Common myeloid progenitor, CD34-positive (primary cell): ENCODE measurements around the gene CST4.

Source experiments
- CTCF ChIA-PET: fragments of 350-600 bp; sonication (Branson Sonifier 250); formaldehyde crosslinking; loops from one replicate; lab custom pipeline; 2021; ENCODE audit warnings: antibody characterized with exemption; lab: Charles Lee
- POLR2A ChIA-PET: fragments of 350-600 bp; sonication (Branson Sonifier 250); formaldehyde crosslinking; loops from one replicate; lab custom pipeline; 2021; ENCODE audit warnings: antibody characterized with exemption; lab: Charles Lee
- DNase-seq, 3 donors: peaks; one replicate each; pipeline versions ENCODE4 v3.0.0 to v3.0.0-alpha.2; 2013
- H3K27ac ChIP-seq, 2 experiments: 1 replicate in 1 of 2; 2 replicates in 1 of 2; pipeline ENCODE4 v1.7.0; 2013; ENCODE audit warnings: inconsistent platforms in 2 of 2, low read length in 2 of 2, mild to moderate bottlenecking in 2 of 2, low read depth in 1 of 2, moderate library complexity in 1 of 2; ENCODE audit not compliant: severe bottlenecking in 2 of 2, insufficient read depth in 1 of 2, poor library complexity in 1 of 2
- H3K27me3 ChIP-seq, 5 experiments: replicated peaks in 2 of 5; 1 replicate in 3 of 5; 2 replicates in 2 of 5; pipeline versions ENCODE4 v1.6.1 to v1.7.0; 2013; ENCODE audit warnings: low read length in 4 of 5, mild to moderate bottlenecking in 2 of 5, moderate library complexity in 2 of 5, inconsistent platforms in 1 of 5; ENCODE audit not compliant: insufficient read depth in 5 of 5, control insufficient read depth in 4 of 5
- H3K36me3 ChIP-seq, 4 experiments: 1 replicate in 2 of 4; 2 replicates in 2 of 4; pipeline versions ENCODE4 v1.6.1 to v1.7.0; 2013; ENCODE audit warnings: low read length in 3 of 4, control low read depth in 1 of 4, mild to moderate bottlenecking in 1 of 4; ENCODE audit not compliant: control insufficient read depth in 4 of 4, insufficient read depth in 4 of 4
- H3K4me1 ChIP-seq, 4 experiments: 1 replicate in 3 of 4; 2 replicates in 1 of 4; pipeline versions ENCODE4 v1.6.1 to v1.7.1; 2013; ENCODE audit warnings: low read length in 3 of 4, mild to moderate bottlenecking in 3 of 4, control low read depth in 1 of 4, inconsistent platforms in 1 of 4, moderate library complexity in 1 of 4; ENCODE audit not compliant: control insufficient read depth in 4 of 4, insufficient read depth in 4 of 4; ENCODE audit errors: control extremely low read depth in 1 of 4
- H3K4me3 ChIP-seq, 7 experiments: 1 replicate in 4 of 7; 2 replicates in 3 of 7; pipeline versions ENCODE4 v1.5.1 to v1.7.0; 2013; ENCODE audit warnings: mild to moderate bottlenecking in 7 of 7, low read length in 6 of 7, moderate library complexity in 6 of 7, inconsistent platforms in 2 of 7, low read depth in 2 of 7, control low read depth in 1 of 7; ENCODE audit not compliant: insufficient read depth in 4 of 7, control insufficient read depth in 1 of 7; ENCODE audit errors: extremely low read depth in 1 of 7
- H3K9me3 ChIP-seq, 5 experiments: 1 replicate in 4 of 5; 2 replicates in 1 of 5; pipeline versions ENCODE4 v1.6.1 to v1.7.1; 2013; ENCODE audit warnings: low read length in 4 of 5, mild to moderate bottlenecking in 2 of 5, inconsistent platforms in 1 of 5, low read depth in 1 of 5, moderate library complexity in 1 of 5; ENCODE audit not compliant: control insufficient read depth in 4 of 5, insufficient read depth in 2 of 5; ENCODE audit errors: control extremely low read depth in 1 of 5
- WGBS: methylation state at CpG from one replicate; pipeline ENCODE4 v1.1.5; 2013; ENCODE audit not compliant: insufficient coverage; 5-methylcytosine and 5-hydroxymethylcytosine counted together

The CST4 gene

GRCh38 chr20:23658336-23658735, 30.5 kb downstream of the CST4 start:
- CTCF ChIA-PET = no interaction called here
- Histone ChIP-seq H3K9me3 (no peaks in the 10 kb centered on the region), H3K4me1 (peaks cover 0 to 31% (median 23%) of the 10 kb centered on the region in 4 experiments), H3K36me3 (no peaks in the 10 kb centered on the region), H3K27ac (no peak overlapping the region), H3K27me3 (no peaks in the 10 kb centered on the region), H3K4me3 (no peak overlapping the region)
- no CpG with 5 or more reads among the region's 2 CpGs for WGBS
- POLR2A ChIA-PET = no interaction called here
- no peak for DNase-seq

DNA sequence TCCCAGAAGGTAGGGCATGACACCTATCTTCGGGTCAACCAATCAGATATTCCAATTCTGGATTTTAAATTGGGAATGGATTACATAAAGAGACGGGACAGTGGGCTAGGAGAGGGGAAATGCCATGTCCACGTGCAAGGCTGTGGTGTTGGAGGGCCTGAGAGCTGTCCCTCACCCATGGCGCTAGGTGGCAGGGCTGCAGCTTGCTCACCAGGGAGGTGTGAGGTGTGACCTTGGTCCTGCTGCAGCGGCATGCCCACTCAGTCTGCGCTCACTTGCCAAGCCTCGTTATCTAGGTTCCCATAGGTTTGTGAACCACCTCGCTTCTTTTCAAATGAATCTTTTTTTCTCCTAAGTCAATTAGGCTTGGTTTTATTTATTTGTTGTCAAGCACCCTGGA, 31.6 kb downstream of the CST4 start:
- ChIA-PET CTCF (interaction anchor here (1.8 kb wide), 1 partner anchor 11 kb away, joined by 5 read pairs; no protein-coding TSS in a partner anchor), POLR2A (no interaction called here)
- 86% methylated on average over 8 of the region's 8 CpGs for WGBS

DNA sequence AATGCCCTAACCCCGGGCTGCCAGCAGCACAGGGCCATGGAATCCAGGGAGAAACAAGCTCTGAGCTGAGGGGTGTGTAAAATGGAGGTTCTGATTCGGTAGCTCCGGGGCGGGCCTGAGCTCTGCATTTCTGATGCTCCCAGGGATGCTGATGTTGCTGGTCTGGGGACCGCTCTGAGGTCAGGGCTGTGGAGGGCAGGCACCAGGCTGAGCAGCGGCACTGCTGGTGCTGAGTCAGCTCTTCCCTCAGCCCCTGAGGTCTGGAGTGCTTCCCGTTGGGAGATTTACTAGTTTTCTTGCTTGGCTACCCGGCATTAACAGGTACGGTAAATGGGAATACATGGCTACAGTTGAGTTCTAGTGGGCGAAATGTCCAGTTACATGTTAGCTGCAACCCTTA, 32.5 kb downstream of the CST4 start:
- DNase-seq = no peak
- POLR2A ChIA-PET = no interaction called here
- WGBS = 57% methylated on average over 9 of the region's 10 CpGs
- CTCF ChIA-PET = interaction anchor here (1.8 kb wide), 1 partner anchor 12 kb away, joined by 5 read pairs; no protein-coding TSS in a partner anchor
- Histone ChIP-seq H3K4me3 (peak overlapping the region in 1 of 7 experiments; percentile 19), H3K27ac (no peak overlapping the region), H3K4me1 (peaks cover 0 to 31% (median 23%) of the 10 kb centered on the region in 4 experiments), H3K9me3 (no peaks in the 10 kb centered on the region), H3K27me3 (no peaks in the 10 kb centered on the region), H3K36me3 (no peaks in the 10 kb centered on the region)

More for the DNA sequence above, 31.6 kb downstream of the CST4 start:
- Histone ChIP-seq H3K4me1 (peaks cover 0 to 31% (median 23%) of the 10 kb centered on the region in 4 experiments), H3K27me3 (no peaks in the 10 kb centered on the region), H3K9me3 (no peaks in the 10 kb centered on the region), H3K27ac (no peak overlapping the region), H3K36me3 (no peaks in the 10 kb centered on the region), H3K4me3 (no peak overlapping the region)
- DNase-seq = no peak

GRCh38 chr20:23655491-23656211, 33.2 kb downstream of the CST4 start:
- Histone ChIP-seq H3K27me3 (no peaks in the 10 kb centered on the region), H3K36me3 (no peaks in the 10 kb centered on the region), H3K9me3 (no peaks in the 10 kb centered on the region), H3K4me3 (peak overlapping the region in 2 of 7 experiments; percentile 19 to 24), H3K27ac (no peak overlapping the region), H3K4me1 (peaks cover 0 to 31% (median 23%) of the 10 kb centered on the region in 4 experiments)
- ChIA-PET CTCF (interaction anchor here (1.8 kb wide), 1 partner anchor 13 kb away, joined by 5 read pairs; no protein-coding TSS in a partner anchor), POLR2A (no interaction called here)
- DNase-seq = peak; percentile 46 to 70 (median 66)
- WGBS = 21% methylated on average over 21 of the region's 23 CpGs

DNA sequence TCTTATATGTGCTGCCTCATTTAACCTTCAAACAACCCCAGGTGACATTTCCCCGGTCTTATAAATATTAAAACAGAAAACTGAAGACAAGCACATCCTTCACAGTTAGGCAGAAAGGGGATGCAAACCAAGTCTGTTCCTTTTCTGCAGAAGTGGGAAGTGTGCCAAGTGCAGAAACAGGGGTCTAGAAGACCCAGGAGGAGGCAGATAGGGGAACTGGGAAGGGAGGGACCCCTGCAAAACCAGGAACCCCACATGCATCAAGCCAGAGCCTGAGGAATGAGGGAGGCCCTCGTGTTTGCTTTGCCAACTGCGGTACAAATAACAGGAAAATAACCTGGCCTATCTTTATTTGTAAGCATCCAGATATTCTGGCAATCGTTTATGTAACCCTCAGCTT, 34.1 kb downstream of the CST4 start:
- Histone ChIP-seq H3K27ac (no peak overlapping the region), H3K4me1 (peaks cover 0 to 31% (median 23%) of the 10 kb centered on the region in 4 experiments), H3K36me3 (no peaks in the 10 kb centered on the region), H3K9me3 (no peaks in the 10 kb centered on the region), H3K4me3 (no peak overlapping the region), H3K27me3 (no peaks in the 10 kb centered on the region)
- ChIA-PET CTCF (no interaction called here), POLR2A (no interaction called here)
- 43% methylated on average over 4 of the region's 4 CpGs for WGBS
- DNase-seq = peak in 2 of 3 donors; percentile 23 to 24

GRCh38 chr20:23654000-23654399, 34.8 kb downstream of the CST4 start:
- Histone ChIP-seq H3K27ac (no peak overlapping the region), H3K27me3 (no peaks in the 10 kb centered on the region), H3K4me3 (no peak overlapping the region), H3K36me3 (no peaks in the 10 kb centered on the region), H3K9me3 (no peaks in the 10 kb centered on the region), H3K4me1 (peaks cover 0 to 31% (median 23%) of the 10 kb centered on the region in 4 experiments)
- ChIA-PET CTCF (interaction anchor here (1.3 kb wide), 1 partner anchor 13 kb away, joined by 3 read pairs; no protein-coding TSS in a partner anchor), POLR2A (no interaction called here)
- 100% methylated on average over 2 of the region's 2 CpGs for WGBS
- no peak for DNase-seq

DNA sequence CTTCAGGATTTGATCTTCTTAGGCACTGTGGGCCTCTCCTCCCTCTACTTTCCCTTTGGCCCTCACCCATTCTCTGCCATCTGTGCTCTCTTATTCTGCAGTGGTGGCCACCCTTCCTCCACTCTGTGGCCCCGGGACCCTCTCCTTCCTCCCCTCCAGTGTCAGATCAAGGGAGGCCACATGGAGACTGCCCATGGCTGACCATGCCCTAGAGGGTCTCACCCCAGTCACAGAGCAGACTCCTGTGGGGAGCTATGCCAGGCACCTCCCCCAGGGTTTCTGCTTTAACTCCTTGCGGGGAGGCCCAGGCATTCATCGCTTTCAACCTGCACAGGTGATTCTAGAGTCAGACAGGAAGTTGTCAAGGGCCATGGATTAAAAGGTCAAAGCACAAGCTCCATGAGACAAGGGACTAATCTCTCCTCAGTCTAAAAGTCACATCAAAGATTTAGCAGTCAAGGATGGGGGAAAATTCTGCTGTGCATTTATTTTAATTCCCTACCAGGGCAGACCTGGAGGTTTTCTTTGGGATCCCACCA, 35.4 kb downstream of the CST4 start:
- H3K27me3 ChIP-seq = no peaks in the 10 kb centered on the region
- no peak overlapping the region for H3K27ac ChIP-seq
- POLR2A ChIA-PET = no interaction called here
- no peak for DNase-seq
- H3K9me3 ChIP-seq = no peaks in the 10 kb centered on the region
- H3K36me3 ChIP-seq = no peaks in the 10 kb centered on the region
- WGBS = 100% methylated on average over 3 of the region's 3 CpGs
- H3K4me3 ChIP-seq = no peak overlapping the region
- CTCF ChIA-PET = interaction anchor here (1.3 kb wide), 1 partner anchor 13 kb away, joined by 3 read pairs; no protein-coding TSS in a partner anchor
- H3K4me1 ChIP-seq = peaks cover 0 to 31% (median 23%) of the 10 kb centered on the region in 4 experiments
